MM.1S (cell line): ENCODE data around the gene MUCL1.

Source experiments
- DNase-seq: peaks from one replicate; pipeline ENCODE4 v3.0.0-alpha.2; 2015
- H2AFZ ChIP-seq: fragments of 300-600 bp; sonication (generic); 2 replicates; pipeline ENCODE4 v1.6.0; 2016; ENCODE audit warnings: antibody characterized with exemption, low read length
- H3F3A ChIP-seq: fragments of 300-600 bp; sonication (generic); 2 replicates; pipeline ENCODE4 v1.6.1; 2016; ENCODE audit warnings: mild to moderate bottlenecking, antibody characterized with exemption, low read length, moderate library complexity, mixed read lengths; ENCODE audit not compliant: insufficient read depth
- H3K27ac ChIP-seq: fragments of 300-600 bp; sonication (generic); 2 replicates; pipeline ENCODE4 v1.5.1; 2016; ENCODE audit warnings: mild to moderate bottlenecking, low read length
- H3K27me3 ChIP-seq: fragments of 300-600 bp; sonication (generic); replicated peaks from 2 replicates; pipeline ENCODE4 v1.6.0; 2016; ENCODE audit warnings: low read length; ENCODE audit not compliant: insufficient read depth
- H3K36me3 ChIP-seq: fragments of 300-600 bp; sonication (generic); replicated peaks from 2 replicates; pipeline ENCODE4 v1.6.1; 2016; ENCODE audit warnings: mild to moderate bottlenecking, low read length, mixed read lengths; ENCODE audit not compliant: insufficient read depth
- H3K4me1 ChIP-seq: fragments of 300-600 bp; sonication (generic); 2 replicates; pipeline ENCODE4 v1.6.1; 2016; ENCODE audit warnings: low read length, mixed read lengths
- H3K4me2 ChIP-seq: fragments of 300-600 bp; sonication (generic); 2 replicates; pipeline ENCODE4 v1.6.0; 2016; ENCODE audit warnings: low read depth, low read length
- H3K4me3 ChIP-seq: fragments of 300-600 bp; sonication (generic); 2 replicates; pipeline ENCODE4 v1.5.1; 2016; ENCODE audit warnings: low read length, mixed read lengths
- H3K79me2 ChIP-seq: fragments of 300-600 bp; sonication (generic); 2 replicates; pipeline ENCODE4 v1.6.1; 2016; ENCODE audit warnings: mixed run types, low read length, mixed read lengths
- H3K9ac ChIP-seq: fragments of 300-600 bp; sonication (generic); 2 replicates; pipeline ENCODE4 v1.6.1; 2016; ENCODE audit warnings: low read length, mixed read lengths
- H3K9me2 ChIP-seq: fragments of 300-600 bp; sonication (generic); replicated peaks from 2 replicates; pipeline ENCODE4 v1.6.1; 2016; ENCODE audit warnings: mild to moderate bottlenecking, low read length, mixed read lengths; ENCODE audit not compliant: insufficient read depth
- H3K9me3 ChIP-seq: fragments of 300-600 bp; sonication (generic); replicated peaks from 2 replicates; pipeline ENCODE4 v1.6.1; 2016; ENCODE audit warnings: mild to moderate bottlenecking, low read length, mixed read lengths; ENCODE audit not compliant: insufficient read depth
- H4K20me1 ChIP-seq: fragments of 300-600 bp; sonication (generic); 2 replicates; pipeline ENCODE4 v1.6.1; 2016; ENCODE audit warnings: mild to moderate bottlenecking, low read length, moderate library complexity, mixed read lengths; ENCODE audit not compliant: insufficient read depth
- CTCF ChIP-seq: fragments of 300-600 bp; sonication (generic); IDR thresholded peaks from 2 replicates; pipeline ENCODE4 v1.5.1; 2016; ENCODE audit warnings: antibody characterized with exemption, low read length, mixed read lengths
- EZH2 ChIP-seq: fragments of 300-600 bp; sonication (generic); optimal IDR thresholded peaks from 2 replicates; pipeline ENCODE3; 2017; ENCODE audit warnings: low read depth, mild to moderate bottlenecking, antibody characterized with exemption, low read length, mixed read lengths
- EZH2phosphoT487 ChIP-seq: fragments of 300-600 bp; sonication (generic); IDR thresholded peaks from 2 replicates; pipeline ENCODE4 v1.6.1; 2018; ENCODE audit warnings: antibody characterized with exemption, low read length

The MUCL1 gene

GRCh38 chr12:54840244-54840865, 14.0 kb upstream of the MUCL1 start:
- Histone ChIP-seq H2AFZ (no peak overlapping the region), H3K9me3 (no peaks in the 10 kb centered on the region), H3K27me3 (no peaks in the 10 kb centered on the region), H3K9ac (no peak overlapping the region), H3K4me3 (no peak overlapping the region), H3F3A (no peaks in the 10 kb centered on the region), H3K79me2 (no peaks in the 10 kb centered on the region), H3K36me3 (no peaks in the 10 kb centered on the region), H4K20me1 (no peaks in the 10 kb centered on the region), H3K9me2 (no peaks in the 10 kb centered on the region), H3K4me2 (no peak overlapping the region), H3K4me1 (no peaks in the 10 kb centered on the region), H3K27ac (no peak overlapping the region)
- TF ChIP-seq CTCF (no peak), EZH2phosphoT487 (no peak), EZH2 (no peak)
- DNase-seq = no peak

GRCh38 chr12:54857406-54857805, 3.1 kb downstream of the MUCL1 start:
- Histone ChIP-seq H3K27me3 (no peaks in the 10 kb centered on the region), H3K4me1 (no peaks in the 10 kb centered on the region), H3K9me2 (no peaks in the 10 kb centered on the region), H4K20me1 (no peaks in the 10 kb centered on the region), H3K9me3 (no peaks in the 10 kb centered on the region), H3K9ac (no peak overlapping the region), H3K36me3 (no peaks in the 10 kb centered on the region), H3K4me3 (no peak overlapping the region), H3K27ac (no peak overlapping the region), H3K79me2 (no peaks in the 10 kb centered on the region), H2AFZ (no peak overlapping the region), H3F3A (no peaks in the 10 kb centered on the region), H3K4me2 (no peak overlapping the region)
- no peak for DNase-seq
- no peak for TF ChIP-seq CTCF
- TF ChIP-seq EZH2phosphoT487 = no peak
- TF ChIP-seq EZH2 = no peak

DNA sequence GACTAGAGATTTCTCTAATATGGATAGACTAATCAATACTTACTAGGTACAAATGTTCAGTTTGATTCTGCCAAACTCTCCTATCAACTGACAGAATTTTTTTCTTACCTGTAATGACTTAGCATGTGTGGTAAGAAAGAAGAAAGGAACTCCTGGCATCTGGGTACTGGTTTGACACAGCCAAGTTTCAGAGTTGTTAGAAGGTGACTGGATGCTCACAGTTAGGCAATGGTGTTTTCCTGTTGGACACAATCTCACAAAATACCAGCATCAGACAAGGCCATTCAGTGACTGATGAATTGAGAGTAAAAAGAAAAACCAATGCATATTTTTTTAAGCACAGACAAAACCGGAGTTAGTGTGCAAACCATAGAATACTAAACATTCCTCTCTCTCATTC, 4.2 kb downstream of the MUCL1 start:
- Histone ChIP-seq H3K4me3 (no peak overlapping the region), H3K9me2 (no peaks in the 10 kb centered on the region), H3K36me3 (no peaks in the 10 kb centered on the region), H4K20me1 (no peaks in the 10 kb centered on the region), H3K9ac (no peak overlapping the region), H3F3A (no peaks in the 10 kb centered on the region), H2AFZ (no peak overlapping the region), H3K9me3 (no peaks in the 10 kb centered on the region), H3K4me1 (no peaks in the 10 kb centered on the region), H3K79me2 (no peaks in the 10 kb centered on the region), H3K27me3 (no peaks in the 10 kb centered on the region), H3K4me2 (no peak overlapping the region), H3K27ac (no peak overlapping the region)
- TF ChIP-seq EZH2 = no peak
- no peak for TF ChIP-seq EZH2phosphoT487
- no peak for DNase-seq

- H3F3A ChIP-seq = no peaks in the 10 kb centered on the region
- no peak for DNase-seq
- H3K9me2 ChIP-seq = no peaks in the 10 kb centered on the region
- no peak overlapping the region for H3K9ac ChIP-seq
- no peaks in the 10 kb centered on the region for H3K4me1 ChIP-seq
- no peak overlapping the region for H3K4me3 ChIP-seq
- H3K9me3 ChIP-seq = no peaks in the 10 kb centered on the region
- no peak overlapping the region for H3K4me2 ChIP-seq
- H2AFZ ChIP-seq = no peak overlapping the region
- H3K79me2 ChIP-seq = no peaks in the 10 kb centered on the region
- TF ChIP-seq EZH2 (no peak), CTCF (no peak), EZH2phosphoT487 (no peak)
- H3K27ac ChIP-seq = no peak overlapping the region
- H4K20me1 ChIP-seq = no peaks in the 10 kb centered on the region
- no peaks in the 10 kb centered on the region for H3K36me3 ChIP-seq
- H3K27me3 ChIP-seq = no peaks in the 10 kb centered on the region
Measured at GRCh38 chr12:54859502-54859901, 5.2 kb downstream of the MUCL1 start.
